Inflammatory macrophage (primary cell): ENCODE measurements around the gene FUT6.
"Not testable (repeated sequence)": the region's sequence is repeated elsewhere in the genome, so short reads cannot be mapped to it uniquely, and the experiment has no call there.

Source experiments
- DNase-seq, 2 donors: peaks; one replicate each; pipeline ENCODE4 v3.0.0-alpha.2; 2020 to 2022

Gene FUT6

DNA sequence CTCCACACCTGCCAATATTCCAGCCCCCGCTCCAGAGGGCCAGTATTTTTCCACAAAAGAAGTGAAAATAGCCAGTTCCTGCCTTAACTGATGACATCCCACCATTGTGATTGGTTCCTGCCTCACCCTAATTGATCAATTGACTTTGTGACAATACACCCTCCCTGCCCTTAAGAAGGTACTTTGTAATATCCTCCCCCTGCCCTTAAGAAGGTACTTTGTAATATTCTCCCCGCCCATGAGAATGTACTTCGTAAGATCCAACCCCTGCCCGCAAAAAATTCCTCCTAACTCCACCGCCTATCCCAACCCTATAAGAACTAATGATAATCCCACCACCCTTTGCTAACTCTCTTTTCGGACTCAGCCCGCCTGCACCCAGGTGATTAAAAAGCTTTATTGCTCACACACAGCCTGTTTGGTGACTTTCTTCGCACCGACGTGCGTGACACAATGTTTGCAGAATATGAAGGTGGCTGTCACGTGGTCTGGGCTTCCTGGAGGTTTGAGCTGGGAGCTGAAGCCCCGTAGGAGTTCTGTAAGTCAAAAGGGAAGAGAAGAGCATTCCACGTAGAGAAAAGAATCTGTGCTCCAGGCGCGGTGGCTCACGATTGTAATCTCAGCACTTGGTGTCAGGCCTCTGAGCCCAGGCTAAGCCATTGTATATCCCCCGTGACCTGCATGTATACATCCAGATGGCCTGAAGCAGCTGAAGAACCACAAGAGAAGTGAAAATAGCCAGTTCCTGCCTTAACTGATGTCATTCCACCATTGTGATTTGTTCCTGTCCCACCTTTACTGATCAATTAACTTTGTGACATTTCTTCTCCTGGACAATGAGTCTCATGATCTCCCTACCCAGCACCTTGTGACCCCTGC, 17.9 kb upstream of the FUT6 start:
- DNase-seq, result no peak

DNA sequence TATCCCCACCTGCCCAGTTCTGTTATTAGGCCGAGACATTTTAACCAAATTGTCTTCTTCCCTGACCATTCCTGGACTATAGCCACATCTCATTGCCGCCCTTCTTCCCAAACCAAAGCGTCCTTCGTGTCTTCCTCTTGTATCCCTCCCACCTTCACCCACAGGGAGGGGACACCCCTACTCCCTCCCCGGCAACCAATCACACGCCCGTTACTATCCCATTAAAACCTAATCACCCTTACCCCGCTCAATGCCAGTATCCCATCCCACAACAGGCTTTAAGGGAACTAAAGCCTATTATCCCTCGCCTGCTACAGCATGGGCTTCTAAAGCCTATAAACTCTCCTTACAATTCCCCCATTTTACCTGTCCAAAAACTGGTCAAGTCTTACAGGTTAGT, 15.6 kb upstream of the FUT6 start:
- DNase-seq, result not testable (repeated sequence)

DNA sequence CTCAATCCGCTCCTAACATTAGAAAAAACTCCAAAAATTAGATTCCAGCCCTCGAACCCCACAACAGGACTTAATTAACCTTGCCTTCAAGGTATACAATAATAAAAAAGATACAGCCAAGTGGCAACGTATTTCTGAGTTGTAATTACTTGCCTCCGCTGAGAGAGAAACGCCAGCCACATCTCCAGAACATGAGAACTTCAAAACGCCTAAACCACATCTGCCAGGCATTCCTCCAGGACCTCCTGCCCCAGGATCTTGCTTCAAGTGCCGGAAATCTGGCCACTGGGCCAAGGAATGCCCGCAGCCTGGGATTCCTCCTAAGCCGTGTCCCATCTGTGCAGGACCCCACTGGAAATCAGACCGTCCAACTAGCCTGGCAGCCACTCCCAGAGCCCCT, 14.6 kb upstream of the FUT6 start:
- not testable (repeated sequence) for DNase-seq

DNA sequence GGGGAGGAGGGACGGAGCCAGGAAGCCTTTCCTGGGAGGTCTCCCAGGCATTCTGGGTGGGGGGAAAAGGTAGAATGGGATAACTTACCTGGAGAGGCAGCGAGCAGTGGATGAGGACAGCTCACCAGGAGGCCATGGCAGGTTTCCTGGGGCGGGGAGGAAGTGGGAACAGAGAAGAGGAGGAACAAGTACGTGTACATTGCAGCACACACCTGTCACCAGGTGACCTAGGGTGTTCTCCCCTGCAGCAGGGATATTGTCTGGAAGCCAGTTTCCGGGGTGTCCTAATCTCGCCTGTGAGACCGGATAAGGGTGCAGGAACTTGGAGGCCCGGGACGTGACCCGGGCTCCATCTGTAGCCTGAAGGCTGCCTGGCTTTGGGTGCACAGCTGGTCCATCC, 11.8 kb upstream of the FUT6 start, which contains the start of gene FUT3:
TSS of gene FUT3 (minus strand) at position 148 of the 400 bp plus-strand sequence.
- DNase-seq, result no peak

DNA sequence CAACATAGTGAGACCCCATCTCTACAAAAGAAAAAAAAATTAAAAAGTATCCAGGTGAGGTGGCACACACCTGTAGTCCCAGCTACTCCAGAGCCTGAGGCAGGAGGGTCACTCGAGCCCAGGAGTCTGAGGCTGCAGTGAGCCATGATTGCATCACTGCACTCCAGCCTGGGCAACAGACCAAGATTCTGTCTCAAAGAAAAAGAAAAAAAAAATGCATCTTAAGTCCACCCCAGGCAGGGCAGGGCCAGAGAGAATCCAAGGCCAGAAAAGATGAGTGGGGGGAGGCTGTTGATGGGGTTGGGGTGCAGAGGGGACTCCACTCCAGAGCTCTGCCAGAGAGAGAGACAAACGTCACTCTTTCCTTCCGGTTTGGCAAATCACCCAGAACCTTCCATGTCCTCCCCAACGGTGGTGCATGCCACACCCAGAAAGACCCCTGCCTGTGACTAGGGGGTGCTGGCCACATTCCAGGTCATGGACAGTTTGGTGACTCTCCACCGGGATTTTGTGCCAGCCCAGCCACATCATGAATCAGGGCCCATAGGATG, 11.3 kb upstream of the FUT6 start:
- no peak for DNase-seq

DNA sequence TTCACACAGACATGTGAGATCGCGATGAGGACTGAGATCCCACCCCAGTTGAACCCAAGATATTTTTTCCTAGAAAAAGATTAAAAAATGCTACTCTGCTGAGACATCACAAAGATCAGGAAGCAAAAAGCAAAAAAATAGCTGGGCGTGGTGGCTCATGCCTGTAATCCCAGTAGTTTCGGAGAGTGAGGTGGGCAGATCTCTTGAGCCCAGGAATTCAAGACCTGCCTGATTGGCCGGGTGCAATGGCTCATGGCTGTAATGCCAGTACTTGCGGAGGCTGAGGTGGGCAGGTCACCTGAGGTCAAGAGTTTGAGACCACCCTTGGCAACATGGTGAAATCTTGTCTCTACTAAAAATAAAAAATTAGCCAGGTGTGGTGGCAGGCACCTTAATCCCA, 10.7 kb upstream of the FUT6 start:
- no peak for DNase-seq

DNA sequence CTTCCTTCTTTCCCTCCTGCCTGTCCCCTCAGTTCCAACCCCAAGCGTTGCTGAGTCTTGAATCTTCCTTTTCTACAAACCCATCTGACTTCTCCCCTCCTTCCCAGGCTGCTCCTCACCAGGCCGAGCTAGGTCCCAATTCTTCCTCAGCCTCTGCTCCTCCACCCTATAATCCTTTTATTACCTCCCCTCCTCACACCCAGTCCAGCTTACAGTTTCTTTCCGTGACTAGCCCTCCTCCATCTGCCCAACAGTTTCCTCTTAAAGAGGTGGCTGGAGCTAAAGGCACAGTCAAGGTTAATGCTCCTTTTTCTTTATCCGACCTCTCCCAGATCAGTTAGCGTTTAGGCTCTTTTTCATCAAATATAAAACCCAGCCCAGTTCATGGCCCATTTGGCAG, 9.1 kb upstream of the FUT6 start:
- DNase-seq, result not testable (repeated sequence)

DNA sequence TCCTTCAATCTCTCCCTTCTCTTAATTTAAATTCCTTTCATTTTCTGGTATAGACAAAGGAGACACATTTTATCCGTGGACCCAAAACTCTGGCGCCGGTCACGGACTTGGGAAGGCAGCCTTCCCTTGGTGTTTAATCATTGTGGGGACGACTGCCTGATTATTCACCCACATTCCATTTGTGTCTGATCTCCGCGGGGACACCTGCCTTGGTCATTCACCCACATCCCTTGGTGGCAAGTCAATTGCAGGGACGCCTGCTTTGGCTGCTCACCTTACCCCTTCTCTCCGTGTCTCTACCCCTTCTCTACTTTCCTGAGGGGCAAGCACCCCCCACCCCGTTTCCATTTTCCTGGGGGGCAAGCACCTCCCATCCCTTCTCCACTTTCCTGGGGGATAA, 8.3 kb upstream of the FUT6 start:
- not testable (repeated sequence) for DNase-seq

DNA sequence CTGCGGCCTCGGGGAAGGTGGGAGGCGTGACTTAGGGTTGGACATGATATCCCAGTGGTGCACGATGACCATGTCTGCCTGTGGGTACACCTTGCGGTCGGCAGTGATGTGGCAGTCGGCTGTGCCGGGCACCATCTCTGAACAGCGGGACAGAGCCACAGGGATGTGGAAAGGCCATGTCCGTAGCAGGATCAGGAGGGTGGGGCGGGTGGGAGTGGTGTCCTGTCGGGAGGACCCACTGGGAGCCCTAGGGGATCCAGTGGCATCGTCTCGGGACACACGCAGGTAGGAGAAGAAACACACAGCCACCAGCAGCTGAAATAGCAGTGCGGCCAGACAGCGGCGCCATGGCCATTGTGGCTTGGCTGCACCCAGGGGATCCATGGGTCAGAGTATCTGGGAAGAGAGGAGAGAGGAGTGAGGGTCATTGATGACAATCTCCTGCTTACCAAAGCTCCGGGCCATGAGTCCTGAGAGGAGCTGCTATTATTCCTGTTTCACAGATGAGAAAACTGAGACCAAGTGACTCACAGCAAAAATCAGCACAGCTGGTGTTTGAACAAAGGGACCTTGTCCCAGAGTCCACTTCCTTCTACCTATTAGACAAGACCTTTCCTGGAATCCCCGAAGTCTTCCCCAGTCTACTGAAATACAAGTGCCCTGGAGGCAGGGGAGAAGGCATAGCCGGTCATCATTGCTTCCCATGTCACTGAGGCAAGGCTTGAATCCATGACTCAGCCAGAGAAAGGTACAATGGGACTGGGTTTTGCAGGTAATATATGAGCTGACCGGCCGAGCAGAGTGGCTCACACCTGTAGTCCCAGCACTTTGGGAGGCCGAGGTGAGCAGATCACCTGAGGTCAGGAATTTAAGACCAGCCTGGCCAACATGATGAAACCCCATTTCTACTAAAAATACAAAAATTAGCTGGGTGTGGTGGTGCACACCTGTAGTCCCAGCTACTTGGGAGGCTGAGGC, 5.2 kb upstream of the FUT6 start:
- DNase-seq, result no peak

DNA sequence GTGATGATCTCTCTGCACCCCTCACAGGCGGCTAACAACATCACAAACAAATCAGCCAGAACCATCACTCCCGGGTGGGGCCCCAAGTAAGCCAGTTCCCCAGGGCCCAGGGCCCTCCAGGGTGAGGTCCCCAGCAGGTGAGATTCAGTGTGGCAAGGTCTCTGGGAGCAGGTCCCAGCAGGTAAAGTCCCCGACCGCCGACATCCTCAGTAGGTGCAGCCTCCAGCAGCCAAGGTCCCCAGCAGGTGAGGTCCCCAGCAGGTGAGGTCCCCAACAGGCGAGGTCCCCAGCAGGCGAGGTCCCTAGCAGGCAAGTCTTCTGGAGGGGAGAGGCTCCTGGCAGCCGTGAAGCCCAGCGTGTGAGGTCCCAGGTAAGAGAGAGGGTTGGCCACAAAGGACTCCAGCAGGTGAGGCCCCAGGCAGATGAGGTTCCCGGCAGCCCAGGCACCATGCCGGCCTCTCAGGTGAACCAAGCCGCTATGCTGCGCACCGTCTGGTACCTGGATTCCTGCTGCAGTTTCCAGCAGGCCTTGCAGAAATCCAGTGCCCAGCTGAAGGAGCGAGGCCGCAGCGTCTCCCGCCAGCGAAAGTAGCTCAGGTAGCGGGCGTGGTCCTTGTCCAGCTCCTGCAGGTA, 3.9 kb upstream of the FUT6 start:
- no peak for DNase-seq

DNA sequence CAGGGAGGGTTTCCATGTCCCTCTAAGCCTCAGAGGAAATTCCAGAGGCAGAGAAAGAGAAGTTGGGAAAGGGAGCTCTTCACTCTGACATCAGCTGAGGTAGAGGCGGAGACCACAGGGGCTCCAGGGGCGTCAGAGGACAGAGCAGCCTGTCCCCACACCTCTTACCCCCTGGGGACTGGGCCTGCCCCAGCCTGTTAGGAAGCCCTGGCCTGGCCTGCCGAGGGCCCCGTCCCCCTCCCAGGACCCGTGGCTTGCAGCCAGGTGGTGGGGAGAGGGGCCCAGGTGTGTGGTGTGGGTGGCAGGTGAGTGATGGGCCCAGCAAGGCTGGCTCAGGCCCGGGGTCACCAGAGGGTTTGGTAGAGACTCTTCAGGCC, 2.2 kb upstream of the FUT6 start:
- not testable (repeated sequence) for DNase-seq

DNA sequence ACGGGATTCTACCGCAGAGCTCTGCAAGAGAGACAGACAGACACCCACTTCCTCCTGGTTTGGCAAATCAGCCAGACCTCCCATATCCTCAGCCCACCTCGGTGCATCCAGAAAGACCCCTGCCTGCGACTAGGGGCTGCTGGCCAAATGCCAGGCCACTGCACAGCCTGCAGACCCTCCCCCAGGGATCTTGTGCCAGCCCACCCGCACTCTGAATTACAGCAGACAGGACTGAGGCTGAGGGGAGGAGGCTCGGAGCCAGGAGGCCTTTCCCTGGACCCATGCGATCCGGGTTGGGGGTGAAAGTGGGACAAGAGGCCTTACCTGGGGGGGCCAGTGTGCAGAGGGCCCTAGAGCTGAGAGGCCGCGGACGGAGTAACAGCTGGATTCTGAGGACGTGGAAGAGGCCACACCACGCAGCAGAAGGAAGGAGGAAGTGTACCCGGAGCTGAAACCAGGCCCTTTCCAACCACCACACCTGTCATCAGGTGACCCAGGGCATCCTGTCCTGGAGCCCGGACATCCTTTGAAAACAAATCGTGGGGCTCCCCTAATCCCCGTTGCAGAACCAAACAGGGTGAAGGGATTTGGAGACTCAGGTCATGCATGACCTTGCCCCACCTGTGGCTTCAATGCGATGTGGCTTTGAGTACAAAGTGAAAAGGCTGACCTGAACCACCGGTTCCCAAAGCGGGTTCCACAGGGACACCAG, 993 bp downstream of the FUT6 start:
- DNase-seq, result no peak

DNA sequence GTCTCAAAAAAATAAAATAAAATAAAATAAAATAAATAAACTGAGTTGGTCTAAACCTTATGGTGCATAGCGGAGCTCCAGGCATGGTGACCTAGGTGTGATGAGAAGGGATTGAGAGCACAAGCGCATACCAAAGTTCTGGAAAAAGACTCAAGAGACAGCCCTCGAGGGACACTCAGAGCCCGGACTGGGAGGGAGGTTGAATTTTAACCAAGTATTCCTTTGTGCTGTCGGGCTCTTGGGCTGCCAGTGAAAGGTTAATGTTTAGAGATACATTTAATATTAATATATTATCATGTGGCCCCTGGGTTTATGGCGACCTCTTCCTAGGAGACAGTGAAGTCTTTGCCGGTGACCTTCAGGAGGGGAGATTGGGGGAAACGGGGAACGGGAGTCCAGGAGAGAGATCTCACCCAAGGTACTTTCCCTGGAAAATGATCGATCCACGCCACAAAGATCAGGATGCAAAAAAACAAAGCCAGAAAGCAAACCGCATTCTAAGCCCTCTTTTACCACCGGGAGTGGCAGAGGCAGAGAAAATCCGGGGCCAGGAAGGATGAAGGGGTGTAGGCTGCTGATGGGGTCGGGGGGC, 1.6 kb downstream of the FUT6 start:
- no peak for DNase-seq

DNA sequence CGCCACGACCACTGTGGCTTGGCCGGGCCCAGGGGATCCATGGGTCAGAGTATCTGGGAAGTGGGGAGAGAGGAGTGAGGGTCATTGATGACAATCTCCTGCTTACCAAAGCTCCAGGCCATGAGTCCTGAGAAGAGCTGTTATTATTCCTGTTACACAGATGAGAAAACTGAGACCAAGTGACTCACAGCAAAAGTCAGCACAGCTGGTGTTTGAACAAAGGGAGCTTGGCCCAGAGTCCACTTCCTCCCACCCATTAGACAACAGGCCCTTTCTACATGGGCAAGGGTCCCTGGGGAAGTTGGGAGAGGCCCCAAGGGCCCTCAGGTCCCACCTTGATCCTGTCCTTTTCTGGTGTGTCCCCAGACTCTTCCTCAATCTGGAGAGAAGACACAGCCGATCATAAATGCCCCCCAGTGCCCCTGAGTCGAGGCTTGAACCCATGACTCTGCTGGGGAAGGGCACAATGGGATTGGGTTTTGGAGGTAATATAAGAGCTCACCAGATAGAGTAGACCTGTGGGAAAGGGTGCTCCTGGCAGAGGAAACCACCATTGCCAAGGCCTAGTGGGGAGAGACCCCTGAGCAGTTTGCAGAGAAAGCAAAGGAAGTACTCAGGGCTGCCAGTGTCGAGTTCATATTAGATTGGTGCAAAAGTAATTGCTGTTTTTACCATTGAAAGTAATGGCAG, 6.8 kb downstream of the FUT6 start:
- DNase-seq, result no peak

DNA sequence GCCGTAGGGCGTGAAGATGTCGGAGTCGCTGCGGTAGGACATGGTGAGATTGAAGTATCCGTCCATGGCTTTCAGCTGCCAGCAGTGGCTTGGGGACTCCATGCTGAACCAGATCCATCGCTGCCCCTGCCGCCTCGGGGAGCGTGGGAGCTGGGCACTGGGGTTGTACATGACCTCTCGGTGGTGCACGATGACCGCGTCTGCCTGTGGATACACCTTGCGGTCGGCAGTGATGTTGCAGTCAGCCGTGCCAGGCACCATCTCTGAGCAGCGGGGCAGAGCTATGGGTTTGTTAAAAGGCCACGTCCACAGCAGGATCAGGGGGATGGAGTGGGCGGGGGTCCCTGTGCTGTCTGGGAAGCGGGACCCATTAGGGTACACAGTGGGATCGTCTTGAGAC, 7.4 kb downstream of the FUT6 start:
- no peak for DNase-seq

DNA sequence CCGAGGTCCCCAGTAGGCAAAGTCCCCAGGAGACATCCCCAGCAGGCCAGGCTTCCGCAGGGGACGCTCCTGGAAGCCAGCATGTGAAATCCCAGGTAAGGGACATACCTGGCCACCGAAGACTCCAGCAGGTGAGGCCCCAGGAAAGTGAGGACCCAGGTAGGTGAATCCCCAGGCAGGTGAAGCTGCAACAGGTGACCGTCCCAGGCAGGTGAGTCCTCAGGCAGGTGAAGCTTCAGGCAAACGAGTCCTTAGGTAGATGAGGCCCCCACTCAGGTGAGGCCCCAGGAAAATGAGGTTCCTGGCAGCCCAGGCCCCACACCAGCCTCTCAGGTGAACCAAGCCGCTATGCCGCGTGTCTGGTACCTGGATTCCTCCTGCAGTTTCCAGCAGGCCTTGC, 8.3 kb downstream of the FUT6 start:
- DNase-seq, result no peak

DNA sequence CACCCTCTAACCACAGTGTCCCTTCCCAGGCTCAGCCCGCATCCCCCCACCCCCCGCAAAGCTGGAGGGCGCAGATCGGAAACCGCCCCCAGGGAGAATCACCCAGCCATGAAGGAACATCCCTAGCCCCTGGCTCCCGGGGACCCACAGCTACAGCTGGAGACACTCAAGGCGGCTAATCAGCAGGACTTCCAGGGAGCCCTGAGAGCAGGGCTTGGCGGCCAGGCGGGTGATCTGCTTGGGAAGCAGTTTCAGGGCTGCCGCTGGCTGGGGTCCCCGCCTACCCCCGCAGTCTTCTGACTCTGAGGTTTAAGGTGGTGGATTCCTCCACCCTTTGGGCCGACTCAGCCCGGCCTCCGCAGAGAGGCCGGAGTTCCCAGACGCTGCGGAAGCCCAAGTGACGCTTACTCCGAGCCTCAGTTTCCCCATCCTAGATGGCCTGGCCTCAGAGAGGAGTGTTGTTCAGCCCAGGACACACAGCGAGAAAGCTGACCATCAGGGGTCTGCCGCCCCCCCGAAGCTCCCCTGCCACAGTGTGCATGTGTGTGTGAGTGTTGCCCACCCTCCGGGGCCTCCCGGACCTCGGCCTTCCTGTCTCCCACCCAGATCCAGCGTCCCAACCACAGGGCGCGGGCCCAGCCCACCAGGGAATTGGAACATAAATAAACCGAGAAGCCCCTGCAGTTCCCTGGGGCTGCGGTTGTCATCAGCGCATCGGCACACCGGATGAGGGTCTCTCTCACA, 9.8 kb downstream of the FUT6 start:
- no peak for DNase-seq

DNA sequence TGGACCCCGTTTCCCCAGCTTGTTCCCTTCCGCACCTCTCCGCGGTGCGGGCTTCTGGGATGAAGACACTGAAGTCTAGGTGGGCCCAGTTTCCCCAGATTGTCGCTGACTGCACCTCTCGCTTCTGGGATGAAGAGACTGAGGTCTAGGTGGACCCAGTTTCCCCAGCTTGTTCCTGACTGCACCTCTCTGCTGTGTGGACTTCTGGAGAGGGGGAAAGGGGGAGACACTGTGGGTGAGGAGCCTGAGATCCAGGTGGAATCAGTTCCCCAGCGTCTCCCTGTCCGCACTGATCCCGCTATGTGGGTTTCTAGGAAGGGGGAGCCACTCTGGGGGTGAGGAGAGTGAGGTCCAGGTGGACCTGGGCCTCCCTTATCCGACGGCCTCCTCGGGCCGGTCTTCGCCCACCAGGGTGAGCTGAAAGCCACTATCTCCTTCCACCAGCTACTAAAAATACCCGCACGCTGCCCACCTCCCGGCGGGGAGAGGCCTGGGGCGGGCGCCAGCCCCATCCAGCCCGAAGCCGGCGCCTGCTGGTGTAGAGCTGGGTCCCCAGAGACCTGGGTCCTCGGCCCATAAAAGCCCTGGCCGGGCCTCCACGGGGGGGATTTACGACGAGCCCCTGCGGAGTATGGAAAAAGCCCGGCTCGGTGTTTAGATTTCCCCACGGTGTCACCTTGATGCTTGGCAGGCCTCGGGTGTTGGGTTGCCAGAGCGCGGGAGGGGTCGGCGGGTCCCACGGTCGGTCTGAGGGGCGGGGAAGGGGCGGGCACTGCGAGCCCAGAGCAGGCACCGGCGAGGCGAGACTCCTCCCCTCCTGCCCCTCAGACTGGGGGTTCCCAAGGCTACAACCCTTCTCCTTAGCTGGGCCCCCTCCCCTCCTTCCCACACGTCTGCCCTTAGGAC, 10.6 kb downstream of the FUT6 start:
- DNase-seq, result no peak
